Cerebellar nuclear complex (tissue), 1 donor: Measurements from ENCODE around the gene MACROH2A1.

Experiments
- DNase-seq, 2 experiments: peaks; one replicate each; lab custom pipeline; 2025; lab: John Stamatoyannopoulos, UW

The MACROH2A1 gene

GRCh38 chr5:135331612-135332011, 67.4 kb downstream of the MACROH2A1 start:
- DNase-seq = no peak

- no peak for DNase-seq
These were observed 68.3 kb downstream of the MACROH2A1 start for GRCh38 chr5:135330798-135331096.

DNA sequence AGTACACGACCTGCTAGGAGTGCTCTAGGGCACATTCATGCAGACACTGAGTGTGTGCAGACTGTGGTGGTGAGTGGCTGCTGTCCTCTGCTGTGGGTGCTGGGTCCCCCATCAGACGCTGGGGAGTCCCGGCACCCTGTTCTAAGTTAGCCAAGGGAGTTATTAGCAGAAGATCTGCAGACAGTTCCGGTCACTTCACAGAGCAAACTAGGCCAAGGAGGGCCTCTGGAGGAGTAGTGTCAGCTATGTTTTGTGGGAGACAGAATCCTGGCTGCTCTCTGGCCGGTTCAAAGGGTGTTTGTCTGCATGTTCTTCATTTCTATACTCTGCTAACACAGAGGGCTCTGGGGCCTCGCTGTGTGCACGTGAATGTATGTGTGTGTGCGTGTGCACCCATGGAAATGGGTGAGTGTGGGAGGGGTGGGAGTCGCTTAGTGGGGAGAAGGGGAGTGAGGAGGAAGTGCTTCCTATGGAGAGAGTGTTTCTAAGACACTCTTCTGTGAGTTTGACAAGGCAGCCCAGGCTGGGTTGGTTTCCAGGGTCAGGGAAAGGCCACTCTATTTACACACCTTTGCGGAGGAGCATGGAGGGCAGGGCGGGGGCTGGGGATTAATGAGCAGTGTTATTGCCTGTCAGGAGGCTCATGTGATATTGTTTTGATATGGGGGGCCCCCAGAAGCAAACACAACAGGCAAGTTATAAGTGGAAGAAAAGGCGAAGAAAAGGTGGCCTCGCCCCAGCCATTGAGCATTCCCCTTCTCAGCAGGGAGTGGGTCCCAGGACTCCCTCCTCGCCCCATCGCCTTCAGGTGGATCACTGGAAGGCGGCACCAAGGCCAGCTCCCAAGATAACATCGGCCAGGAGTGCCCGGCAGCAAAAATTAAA, 68.9 kb downstream of the MACROH2A1 start:
- DNase-seq = no peak

DNA sequence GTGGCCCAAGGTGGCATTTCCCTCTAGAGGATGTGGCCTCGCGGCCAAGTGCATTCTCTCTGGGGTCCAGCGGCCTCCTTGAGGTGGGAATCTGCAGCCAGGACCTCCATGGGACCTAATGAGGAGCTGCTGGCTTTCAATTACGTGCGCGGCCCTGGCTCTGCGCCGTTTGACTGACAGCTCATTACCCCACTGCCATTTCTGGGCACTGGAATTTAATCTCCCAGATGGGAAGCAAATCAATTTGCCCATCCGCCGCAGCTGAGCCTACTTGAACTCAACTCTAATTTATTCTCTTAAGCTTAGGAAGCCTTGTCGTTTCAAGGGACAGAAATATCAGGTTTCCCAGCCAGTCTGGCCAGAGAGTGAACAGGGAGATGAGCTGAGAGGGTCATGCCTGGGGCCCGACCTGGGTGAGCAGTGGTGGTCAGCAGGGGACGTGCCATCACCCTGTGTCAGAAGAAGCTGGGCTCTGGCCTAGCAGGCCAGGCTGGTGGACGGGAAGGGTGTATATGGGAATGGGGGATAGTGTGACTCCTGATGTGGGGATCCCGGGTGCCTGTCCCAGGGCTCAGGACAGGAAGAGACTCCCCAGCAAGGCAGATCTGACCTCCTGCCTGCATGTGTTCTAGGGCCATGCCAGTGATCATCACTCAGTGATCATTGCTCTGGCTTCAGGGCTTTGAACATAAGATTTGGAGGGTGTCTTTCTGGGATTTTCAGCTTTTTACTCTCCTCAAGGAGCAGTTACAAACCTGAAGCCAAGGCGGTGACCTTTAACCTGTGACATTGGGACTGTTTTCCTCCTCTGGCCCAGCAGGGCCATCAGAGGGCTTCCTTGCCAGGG, 69.7 kb downstream of the MACROH2A1 start:
- DNase-seq = no peak

GRCh38 chr5:135328128-135328687, 70.8 kb downstream of the MACROH2A1 start:
- DNase-seq = no peak

DNA sequence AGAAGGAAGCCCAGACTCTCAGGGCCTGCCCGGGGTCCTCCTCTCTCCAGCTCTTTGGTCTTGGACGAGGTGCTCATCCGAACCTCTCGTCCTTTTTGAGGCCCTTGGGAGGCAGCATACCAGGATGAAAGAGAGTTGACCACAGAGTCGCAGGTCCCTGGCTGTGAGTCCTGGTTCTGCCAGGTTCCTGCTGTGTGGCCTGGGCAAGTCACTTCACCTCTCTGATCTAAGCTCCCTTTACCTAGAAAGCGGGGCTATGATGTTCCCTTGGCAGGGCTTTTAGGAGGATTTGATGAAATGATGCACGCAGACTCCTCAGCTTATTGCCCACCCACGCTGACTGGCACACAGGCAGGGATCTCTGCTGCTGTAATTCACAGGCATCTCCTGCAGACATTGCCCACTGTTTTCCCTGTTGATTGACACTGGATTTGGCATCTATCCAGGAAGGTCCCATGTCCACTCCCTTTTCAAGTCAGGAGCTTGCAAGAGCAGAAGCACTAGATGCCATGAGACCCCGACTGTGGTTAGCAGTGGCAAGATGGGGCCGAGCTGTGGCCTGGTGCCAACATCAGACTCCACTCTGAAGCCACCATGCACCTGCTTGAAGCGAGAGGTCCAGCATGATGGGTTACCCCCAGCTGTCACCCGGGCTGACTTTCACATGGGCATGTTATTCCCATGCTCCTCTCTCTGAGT, 71.5 kb downstream of the MACROH2A1 start:
- no peak for DNase-seq

GRCh38 chr5:135326296-135327254, 72.5 kb downstream of the MACROH2A1 start:
- no peak for DNase-seq

- no peak for DNase-seq
These were observed 74.0 kb downstream of the MACROH2A1 start for GRCh38 chr5:135324897-135325650.

DNA sequence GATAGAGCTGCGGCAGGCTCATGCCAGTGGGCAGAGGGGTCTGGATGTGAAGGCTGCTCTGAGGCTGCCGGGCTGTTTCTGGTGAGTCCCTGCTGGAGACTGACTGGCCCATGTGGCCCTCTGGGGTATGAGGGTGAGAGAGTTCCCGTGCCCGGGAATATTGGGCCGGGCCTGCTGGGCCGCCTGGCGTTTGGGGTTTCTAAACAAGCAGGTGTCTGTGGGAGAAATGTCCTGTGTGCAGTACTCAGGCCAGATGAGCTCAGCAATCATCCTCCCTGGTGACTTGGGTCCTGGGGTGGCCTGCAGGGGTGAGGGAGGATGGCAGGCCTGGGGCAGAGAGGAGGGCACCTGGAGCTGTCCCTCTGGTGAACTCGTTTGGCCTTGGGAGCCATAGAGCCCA, 74.9 kb downstream of the MACROH2A1 start:
- DNase-seq = no peak

- no peak for DNase-seq
These were observed 75.3 kb downstream of the MACROH2A1 start for GRCh38 chr5:135323701-135324132.

GRCh38 chr5:135323227-135323626, 75.8 kb downstream of the MACROH2A1 start:
- no peak for DNase-seq

GRCh38 chr5:135322744-135323143, 76.3 kb downstream of the MACROH2A1 start:
- DNase-seq = no peak

DNA sequence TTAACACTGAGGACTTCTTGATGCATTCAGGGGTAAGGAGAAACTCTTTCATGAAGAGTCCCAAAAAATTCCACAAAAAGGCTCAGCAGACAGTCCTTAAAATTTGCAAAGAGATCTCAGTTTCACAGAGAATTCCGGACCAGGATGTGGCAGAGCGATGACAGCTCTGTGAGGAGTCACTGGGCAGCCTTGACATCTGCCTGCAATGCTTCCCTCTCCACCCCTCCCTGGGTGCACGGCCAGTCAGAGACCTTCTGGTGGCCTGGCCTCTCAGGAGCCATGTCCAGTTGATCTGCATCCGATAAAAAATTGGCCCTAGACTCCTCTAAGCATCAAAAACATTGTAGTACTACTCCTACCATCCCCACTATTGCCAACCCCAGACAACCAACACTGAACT, 76.8 kb downstream of the MACROH2A1 start:
- DNase-seq = no peak

DNA sequence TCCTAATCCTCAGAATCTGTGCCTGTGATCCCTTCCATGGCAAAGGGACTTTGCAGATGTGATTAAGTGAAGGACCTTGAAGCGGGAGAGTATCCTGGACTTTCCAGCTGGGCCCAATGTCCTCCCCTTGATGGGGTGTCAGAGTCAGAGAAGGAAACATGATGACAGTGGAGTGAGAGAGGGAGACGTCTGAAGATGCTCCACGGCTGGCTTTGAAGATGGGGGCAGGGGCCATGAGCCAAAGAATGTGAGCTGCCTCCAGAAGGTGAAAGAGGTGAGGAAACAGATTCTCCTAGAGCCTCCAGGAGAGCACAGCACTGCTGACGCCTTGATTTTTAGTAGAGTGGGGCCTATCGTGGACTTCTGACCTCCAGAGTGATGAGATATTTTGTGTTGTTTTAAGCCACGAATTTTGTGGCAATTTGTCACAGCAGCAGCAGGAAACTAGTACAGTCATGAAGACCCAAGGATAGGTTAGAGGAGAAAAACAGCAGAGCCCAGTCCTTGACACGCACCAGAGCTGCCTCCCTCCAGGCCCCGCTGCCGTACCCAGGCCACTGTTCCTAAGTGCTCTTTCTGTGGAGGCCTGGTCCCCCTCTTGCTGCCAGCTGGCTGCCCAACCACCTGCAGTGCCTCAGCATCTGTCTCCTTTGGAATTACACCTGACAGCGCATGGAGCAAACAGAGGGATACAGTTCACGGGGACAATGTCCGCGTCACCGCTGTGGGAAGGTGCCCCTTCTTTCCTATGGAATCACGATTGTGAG, 78.1 kb downstream of the MACROH2A1 start:
- no peak for DNase-seq

DNA sequence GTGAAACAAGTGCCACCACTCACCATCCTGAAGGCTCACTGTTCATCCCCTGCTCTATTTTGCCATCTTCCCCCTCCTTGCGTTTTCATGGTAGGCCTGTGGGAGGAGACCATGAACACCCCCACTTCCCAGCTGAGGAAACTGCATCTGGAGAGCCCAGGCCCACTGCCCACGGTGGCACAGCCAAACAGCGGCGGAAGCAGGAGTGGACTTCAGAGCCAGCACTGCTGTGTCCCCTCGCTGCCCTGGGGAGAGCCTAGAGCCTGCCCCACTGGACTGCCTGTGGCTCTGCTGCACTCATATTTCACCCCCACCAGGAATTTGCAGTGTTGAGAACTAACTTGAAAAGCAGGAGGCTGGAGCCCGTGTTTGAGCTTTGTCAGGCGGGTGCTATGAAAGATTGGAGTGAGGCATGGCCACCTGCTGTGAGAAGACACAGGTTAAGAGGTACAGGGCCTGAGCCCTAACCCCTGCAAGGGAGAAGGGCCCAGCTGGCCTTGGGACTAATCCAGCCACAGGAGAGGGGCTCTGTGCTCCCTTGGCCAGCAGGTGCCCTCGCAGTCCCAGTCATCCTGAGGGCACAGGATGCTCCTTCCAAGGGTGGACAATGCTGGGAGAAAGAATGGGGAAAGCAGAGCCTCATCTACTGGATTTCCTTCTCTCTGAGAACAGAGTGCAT, 79.0 kb downstream of the MACROH2A1 start:
- DNase-seq = no peak

- no peak for DNase-seq
These were observed 79.6 kb downstream of the MACROH2A1 start for GRCh38 chr5:135319458-135319857.

GRCh38 chr5:135318924-135319323, 80.1 kb downstream of the MACROH2A1 start:
- DNase-seq = no peak

GRCh38 chr5:135318037-135318436, 81.0 kb downstream of the MACROH2A1 start:
- DNase-seq = no peak

- DNase-seq = no peak
These were observed 81.7 kb downstream of the MACROH2A1 start for GRCh38 chr5:135317286-135317685.
